ENCODE results near the gene GOLGA8J.
"Not testable (repeated sequence)": the region's sequence is repeated elsewhere in the genome, so short reads cannot be mapped to it uniquely, and the experiment has no call there.

Gene GOLGA8J

GRCh38 chr15:30110591-30110990 lies 27.8 kb downstream of the GOLGA8J start:
- DNase-seq (ENCODE audit: extremely low read depth, low read depth), result not testable (repeated sequence)

GRCh38 chr15:30130066-30130465 lies 47.3 kb downstream of the GOLGA8J start:
- not testable (repeated sequence) for DNase-seq (ENCODE audit: extremely low read depth, low read depth); H3K4me3 ChIP-seq (replicated peaks; ENCODE audit: low read depth, low read length)

More at GRCh38 chr15:30110591-30110990, 27.8 kb downstream of the GOLGA8J start:
- not testable (repeated sequence) for H3K4me3 ChIP-seq (replicated peaks; ENCODE audit: low read depth, low read length)

GRCh38 chr15:30134751-30135150 lies 52.0 kb downstream of the GOLGA8J start, which contains the start of gene GOLGA8T:
TSS of gene GOLGA8T (plus strand) at chr15:30135051. CDS start at chr15:30135149, 98 bp downstream.
- DNase-seq (ENCODE audit: extremely low read depth, low read depth); H3K4me3 ChIP-seq (replicated peaks; ENCODE audit: low read depth, low read length): not testable (repeated sequence)

All from HFF-Myc (cell line).